ENCODE data around the gene PPP3R2.
"Not testable (repeated sequence)": the region's sequence is repeated elsewhere in the genome, so short reads cannot be mapped to it uniquely, and the experiment has no call there.

PPP3R2 gene
- total RNA-seq: 0 reads per million in 2 experiments

GRCh38 chr9:101594796-101595195 lies at the start of gene PPP3R2:
Gene PPP3R2, minus strand, starts transcription at chr9:101594969. Its CDS starts 48 bp downstream, at chr9:101594921.
- DNase-seq (ENCODE audit: low read depth): no peak

GRCh38 chr9:101639785-101640665 lies 45.3 kb upstream of the PPP3R2 start:
- no peak for DNase-seq (ENCODE audit: low read depth)

DNA sequence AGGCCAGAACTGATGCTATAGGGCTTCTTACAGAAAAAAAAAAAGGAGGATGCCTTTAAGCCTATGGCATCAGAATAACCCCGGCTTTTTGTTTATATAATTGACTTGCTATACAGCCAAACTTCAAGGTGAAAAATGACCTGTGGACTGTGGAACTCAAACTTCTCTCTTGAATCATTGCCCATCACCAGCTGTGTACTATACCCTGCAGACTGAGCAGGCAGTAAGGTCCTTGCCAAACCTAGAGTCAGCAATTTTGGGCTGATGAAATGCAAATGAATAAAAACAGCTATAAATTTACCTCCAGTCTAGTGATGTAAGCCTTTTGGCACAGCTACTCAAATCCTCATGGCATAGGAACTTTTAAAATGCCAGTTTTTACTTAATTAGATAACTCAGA lies 44.5 kb upstream of the PPP3R2 start:
- DNase-seq (ENCODE audit: low read depth): no peak

- DNase-seq (ENCODE audit: low read depth): no peak
These were observed 41.5 kb upstream of the PPP3R2 start for GRCh38 chr9:101636247-101636646.

DNA sequence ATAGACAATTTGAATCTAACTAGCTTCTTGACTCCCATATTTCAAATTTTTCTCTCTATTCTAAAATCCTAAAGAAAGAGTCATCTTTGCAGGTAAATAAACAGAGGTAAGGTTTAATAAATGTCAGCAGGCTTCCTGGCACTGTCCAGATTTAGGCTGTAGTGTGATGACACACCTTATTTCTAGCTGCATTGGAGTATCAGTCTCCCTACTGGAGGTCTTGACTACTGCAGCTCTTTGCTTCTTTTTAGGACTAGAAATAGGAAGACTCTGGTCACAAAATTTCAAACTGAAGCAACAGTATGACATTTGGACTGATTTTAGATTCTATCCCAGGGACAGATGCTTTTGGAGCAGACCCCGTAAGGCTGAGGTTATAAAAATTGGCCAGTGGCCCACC lies 40.7 kb upstream of the PPP3R2 start:
- no peak for DNase-seq (ENCODE audit: low read depth)

- DNase-seq (ENCODE audit: low read depth): no peak
These were observed 40.1 kb upstream of the PPP3R2 start for GRCh38 chr9:101634741-101635409.

DNA sequence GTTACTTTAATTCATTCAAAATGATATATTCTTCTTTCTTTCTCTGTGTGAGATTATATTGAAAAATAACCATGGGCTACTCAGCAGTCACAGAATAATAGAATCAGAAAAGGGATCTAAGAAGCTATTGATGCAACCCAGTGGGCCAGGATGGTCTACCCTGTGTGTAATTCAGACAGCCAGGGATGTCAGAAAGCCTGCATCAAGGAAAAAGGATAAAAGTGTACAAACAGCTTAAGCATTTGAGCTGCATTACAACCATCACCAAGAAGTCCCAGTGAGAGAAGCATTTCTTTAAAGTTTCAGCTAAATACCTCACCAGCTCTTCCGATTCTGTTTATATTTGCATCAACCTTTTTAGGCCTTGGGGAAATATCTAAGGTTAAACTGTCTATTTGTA lies 37.8 kb upstream of the PPP3R2 start:
- DNase-seq (ENCODE audit: low read depth): no peak

DNA sequence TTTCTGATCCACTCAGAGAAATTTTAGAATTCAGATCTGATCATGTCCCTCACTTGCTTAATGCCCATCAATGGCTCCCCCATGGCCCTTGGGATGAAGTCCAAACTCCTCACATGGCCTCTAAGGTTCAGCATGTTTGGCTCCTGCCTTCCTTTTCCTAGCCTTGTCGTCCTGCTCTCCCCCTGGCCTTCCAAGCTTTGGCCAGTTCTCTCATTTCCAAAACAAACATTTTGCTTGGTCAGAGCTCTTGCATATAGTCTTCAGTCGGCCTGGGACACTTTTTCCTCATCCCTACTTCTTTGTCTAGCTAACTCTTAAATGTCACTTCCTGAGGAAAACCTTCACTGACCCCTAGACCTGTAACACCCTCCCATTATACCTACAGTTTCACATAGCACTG lies 37.1 kb upstream of the PPP3R2 start:
- DNase-seq (ENCODE audit: low read depth): no peak

- no peak for DNase-seq (ENCODE audit: low read depth)
These were observed 34.9 kb upstream of the PPP3R2 start for GRCh38 chr9:101629636-101630035.

GRCh38 chr9:101628173-101628572 lies 33.4 kb upstream of the PPP3R2 start:
- no peak for DNase-seq (ENCODE audit: low read depth)

DNA sequence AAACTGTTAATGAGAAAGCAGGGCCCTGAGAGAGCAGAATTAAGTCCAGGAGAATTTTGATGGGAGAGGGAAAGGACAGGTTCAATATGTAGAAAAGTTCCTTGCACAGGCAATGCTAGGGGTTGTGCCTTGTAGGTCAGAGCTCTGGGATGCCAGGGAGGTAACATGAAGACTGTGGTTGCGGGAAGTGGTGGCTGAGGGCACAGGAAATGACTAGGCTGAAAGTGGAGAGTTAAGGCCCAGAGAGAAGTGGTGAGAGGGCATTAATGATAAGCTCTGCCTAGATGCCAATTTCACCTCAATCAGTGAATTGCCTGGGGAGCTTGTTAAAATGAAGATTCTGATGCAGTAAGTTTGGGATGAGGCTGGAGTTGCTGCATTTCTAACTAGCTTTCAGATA lies 31.5 kb upstream of the PPP3R2 start:
- no peak for DNase-seq (ENCODE audit: low read depth)

GRCh38 chr9:101625876-101626275 lies 31.1 kb upstream of the PPP3R2 start:
- DNase-seq (ENCODE audit: low read depth): no peak

DNA sequence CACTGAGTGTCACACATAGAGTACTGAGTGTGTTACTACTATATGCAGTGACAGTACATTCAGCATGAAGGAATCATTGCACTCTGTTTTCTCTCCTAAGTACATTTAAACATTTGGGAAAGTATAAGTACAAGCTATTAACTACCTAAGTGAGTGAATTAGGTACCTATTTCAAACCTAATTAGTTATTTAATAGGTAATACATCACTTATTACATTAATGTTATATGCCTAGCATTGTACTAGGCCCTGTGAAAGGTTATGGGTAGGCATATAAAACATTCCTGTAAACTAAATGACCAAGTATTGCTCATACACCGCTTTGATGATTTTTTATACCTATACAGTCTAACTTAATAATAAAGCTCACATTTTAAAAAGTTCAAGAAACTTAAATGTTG lies 25.7 kb upstream of the PPP3R2 start:
- DNase-seq (ENCODE audit: low read depth): no peak

GRCh38 chr9:101618698-101619097 lies 23.9 kb upstream of the PPP3R2 start:
- no peak for DNase-seq (ENCODE audit: low read depth)

DNA sequence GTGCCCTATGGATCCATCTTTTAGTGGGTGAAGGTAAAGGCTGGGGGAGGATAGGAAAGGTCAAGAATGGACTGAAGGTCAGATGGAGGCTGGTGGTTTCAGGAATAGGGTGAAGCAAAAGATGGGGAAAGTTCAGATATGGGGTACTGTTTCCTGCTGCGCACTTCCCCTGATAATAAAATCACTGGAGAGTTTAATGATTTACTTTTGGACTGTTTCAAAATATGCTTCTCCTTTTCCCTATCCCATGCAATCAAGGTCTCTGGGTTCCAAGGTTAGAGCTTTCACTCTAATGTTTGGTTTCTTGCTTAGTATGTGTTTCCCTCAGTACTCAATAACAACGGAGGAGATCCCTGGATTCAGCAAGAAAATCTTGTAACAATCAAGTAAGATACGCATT lies 10.8 kb upstream of the PPP3R2 start:
- no peak for DNase-seq (ENCODE audit: low read depth)

- DNase-seq (ENCODE audit: low read depth): no peak
These were observed 9.5 kb upstream of the PPP3R2 start for GRCh38 chr9:101604296-101604695.

DNA sequence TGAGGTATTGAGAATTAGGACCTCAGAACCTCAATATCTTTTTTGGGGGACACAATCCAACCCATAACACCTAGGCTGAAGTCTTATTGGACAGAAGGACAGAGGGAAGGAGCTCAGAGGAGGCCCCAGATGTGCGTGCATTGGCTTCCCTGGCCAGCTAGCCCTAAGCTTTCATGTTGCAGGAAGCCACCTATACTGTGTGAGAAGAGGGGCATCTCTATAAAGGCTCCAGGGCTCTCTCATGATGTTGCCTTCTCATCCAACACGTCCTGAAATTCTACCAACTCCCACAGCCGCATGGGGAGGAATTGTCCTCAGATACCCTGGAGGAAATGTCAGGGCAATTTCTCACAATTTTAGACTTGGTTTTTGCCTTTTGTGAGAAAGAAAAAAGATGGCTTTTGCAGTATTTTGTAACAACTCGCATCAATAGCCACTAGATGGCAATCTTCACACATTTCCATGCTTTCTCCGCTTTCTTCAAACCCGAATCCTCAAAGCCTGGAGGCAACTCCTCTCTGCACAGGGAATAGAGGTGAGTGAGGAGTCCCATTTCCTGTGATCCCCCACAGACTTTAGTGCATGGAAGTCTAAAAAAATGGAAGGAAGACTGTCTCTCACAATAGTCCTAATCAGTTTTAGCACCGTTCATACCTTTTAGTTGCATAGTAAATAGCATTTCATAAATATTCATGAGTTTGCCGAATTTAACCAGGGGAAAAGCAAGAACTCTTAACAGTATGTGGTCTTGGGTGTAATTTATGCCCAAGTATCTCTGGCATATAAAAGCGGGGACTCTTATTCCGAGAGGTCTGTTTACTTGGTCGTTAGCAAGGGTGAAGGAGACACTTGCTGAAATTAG lies 7.4 kb upstream of the PPP3R2 start:
- no peak for DNase-seq (ENCODE audit: low read depth)

- DNase-seq (ENCODE audit: low read depth): no peak
These were observed 1.4 kb downstream of the PPP3R2 start for GRCh38 chr9:101593345-101593744.

DNA sequence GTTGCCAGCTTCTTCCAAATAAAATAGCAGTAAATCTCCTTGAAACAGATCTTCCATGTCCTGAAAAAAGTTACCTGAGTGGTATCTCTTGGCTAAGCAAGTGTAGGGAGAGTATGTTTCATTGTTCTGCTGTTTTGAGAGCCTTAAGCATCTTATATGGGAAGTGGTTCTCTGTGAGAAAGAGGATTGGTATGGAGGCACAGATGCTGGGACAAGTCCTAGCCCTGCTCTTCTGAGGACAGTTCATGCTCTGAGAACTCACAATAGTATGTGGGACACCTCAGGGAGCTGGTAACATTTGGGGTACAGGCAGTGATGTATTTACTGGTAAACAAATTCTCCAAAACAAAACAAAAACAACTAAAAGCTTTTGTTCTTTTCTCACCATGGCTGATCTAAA lies 2.0 kb downstream of the PPP3R2 start:
- no peak for DNase-seq (ENCODE audit: low read depth)

GRCh38 chr9:101591787-101592446 lies 2.9 kb downstream of the PPP3R2 start:
- no peak for DNase-seq (ENCODE audit: low read depth)

DNA sequence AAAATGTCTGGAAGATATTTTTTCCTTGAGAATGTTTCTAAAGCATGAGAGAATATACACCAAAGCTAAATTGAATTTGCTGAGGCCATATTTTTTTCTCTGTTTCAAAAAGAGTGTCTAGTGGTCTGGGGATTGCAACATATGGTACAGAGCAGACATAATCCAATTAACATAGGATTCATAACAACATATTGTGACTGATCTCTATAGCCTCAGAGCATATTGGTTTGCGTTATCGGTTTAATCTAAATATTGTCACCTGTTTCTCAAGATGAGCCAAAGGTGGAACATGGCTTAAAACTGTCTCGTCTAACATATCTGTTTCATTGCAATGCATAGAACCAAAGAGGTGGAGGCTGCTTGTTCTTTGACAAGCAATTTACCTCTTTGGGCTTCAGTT lies 3.9 kb downstream of the PPP3R2 start:
- no peak for DNase-seq (ENCODE audit: low read depth)

DNA sequence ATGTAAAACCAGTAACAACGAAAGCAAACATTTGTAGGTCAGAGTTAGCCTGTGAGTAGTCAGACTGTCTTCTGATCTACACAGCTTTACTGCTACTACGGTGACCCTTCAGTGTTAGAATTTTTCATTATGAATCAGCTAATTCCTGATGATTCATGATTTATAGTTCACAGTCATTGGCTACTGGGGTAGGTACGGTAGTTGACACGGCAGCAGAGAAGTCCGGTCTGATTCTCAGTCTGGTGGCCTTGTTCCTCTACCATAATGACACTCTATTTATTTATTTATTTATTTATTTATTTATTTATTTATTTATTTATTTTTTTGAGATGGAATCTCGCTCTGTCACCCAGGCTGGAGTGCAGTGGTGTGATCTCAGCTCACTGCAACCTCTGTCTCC lies 4.7 kb downstream of the PPP3R2 start:
- DNase-seq (ENCODE audit: low read depth): not testable (repeated sequence)

Data from T follicular helper cell (primary cell).